NCI-H2107 treated with DMSO at 0.1 percent for 48 hours (cell line): Measurements from ENCODE around the gene GUCY1A1.

ENCODE experiments used
- DNase-seq: peaks from one replicate; lab custom pipeline; 2025; ENCODE audit not compliant: unreplicated experiment; lab: John Stamatoyannopoulos, UW

GUCY1A1 gene

GRCh38 chr4:155690044-155690837 is 23.6 kb downstream of the GUCY1A1 start:
- DNase-seq, result no peak

- DNase-seq, result no peak
These were observed 25.7 kb downstream of the GUCY1A1 start for GRCh38 chr4:155692361-155692760.

GRCh38 chr4:155693015-155693663 is 26.5 kb downstream of the GUCY1A1 start:
- DNase-seq, result no peak

DNA sequence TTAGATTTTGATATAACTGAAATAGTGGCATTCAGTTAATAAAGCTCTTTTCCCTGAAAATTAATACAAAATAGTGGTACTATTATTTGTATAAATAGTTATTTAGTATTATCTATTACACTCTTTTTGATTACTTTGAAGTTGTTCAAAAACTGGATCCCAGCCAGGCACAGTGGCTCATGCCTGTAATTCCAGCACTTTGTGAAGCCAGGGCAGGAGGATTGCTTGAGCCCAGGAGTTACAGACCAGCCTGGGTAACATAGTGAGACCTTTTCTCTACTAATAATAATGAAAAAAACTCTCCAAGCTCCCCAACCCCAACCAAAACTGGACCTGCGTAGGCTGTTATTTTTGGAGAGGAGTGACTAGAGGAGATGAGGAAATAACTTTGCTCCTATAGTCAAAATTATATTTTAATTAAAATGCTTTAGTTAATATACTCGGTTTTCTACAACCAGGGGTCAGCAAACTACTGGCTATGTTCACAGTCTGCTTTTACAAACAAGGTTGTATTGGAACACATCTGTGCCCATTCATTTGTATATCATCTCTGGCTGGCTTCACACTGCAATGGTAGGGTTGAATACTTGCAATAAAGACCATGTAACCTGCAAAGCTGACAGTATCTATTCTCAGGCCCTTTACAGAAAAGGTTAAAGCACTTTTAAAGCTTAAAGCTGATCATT is 27.6 kb downstream of the GUCY1A1 start:
- DNase-seq, result no peak

DNA sequence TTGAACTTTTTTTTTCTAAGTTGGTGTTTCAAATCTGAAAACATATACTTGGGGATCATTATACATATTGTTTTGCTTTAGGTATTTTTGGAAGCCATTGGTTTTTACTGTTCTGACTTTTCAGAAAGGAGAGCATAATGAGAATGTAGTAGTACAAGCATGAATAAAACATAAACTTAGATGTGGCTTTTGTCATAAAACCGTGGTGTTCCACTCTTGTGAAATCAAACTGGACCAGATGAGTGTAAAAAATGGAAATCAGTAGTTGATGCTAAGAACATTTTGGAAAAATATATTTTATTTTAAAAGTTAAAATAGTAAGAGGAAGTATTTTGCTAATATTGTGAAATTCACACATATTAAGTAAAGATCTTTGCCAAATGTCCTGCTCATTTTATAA is 29.6 kb downstream of the GUCY1A1 start:
- DNase-seq, result no peak

DNA sequence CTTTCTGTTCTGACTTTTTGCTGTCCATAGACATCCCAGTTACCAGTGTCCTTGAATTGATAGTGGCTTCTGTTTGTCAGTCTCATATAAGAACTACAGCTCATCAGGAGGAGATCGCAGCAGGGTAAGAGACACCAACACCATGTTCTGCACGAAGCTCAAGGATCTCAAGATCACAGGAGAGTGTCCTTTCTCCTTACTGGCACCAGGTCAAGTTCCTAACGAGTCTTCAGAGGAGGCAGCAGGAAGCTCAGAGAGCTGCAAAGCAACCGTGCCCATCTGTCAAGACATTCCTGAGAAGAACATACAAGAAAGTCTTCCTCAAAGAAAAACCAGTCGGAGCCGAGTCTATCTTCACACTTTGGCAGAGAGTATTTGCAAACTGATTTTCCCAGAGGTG is 30.1 kb downstream of the GUCY1A1 start:
- no peak for DNase-seq

GRCh38 chr4:155701827-155702226 is 35.2 kb downstream of the GUCY1A1 start:
- no peak for DNase-seq

GRCh38 chr4:155703486-155704247 is 37.0 kb downstream of the GUCY1A1 start:
- DNase-seq, result no peak

DNA sequence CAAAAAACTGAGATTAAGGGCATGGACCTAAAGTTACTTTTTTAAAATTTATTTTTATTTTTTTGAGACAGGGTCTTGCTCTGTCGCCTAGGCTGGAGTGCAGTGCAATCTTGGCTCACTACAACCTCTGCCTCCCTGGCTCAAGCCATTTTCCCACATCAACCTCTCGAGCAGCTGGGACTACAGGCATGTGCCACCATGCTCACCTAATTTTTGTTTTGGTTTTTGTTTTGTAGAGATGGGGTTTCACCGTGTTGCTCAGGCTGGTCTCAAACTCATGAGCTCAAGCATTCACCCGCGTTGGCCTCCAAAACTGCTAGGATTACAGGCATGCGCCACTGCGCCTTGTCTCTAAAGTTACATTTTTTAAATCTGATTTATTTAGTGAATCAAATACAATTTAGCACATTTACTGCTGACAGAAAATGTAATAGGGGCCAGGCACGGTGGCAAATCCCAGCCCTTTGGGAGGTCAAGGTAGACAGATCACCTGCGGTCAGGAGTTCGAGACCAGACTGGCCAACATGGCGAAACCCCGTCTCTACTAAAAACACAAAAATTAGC is 38.3 kb downstream of the GUCY1A1 start:
- DNase-seq, result no peak

- DNase-seq, result no peak
These were observed 39.0 kb downstream of the GUCY1A1 start for GRCh38 chr4:155705664-155706063.

GRCh38 chr4:155706147-155706546 is 39.5 kb downstream of the GUCY1A1 start:
- DNase-seq, result no peak

GRCh38 chr4:155707251-155707650 is 40.6 kb downstream of the GUCY1A1 start:
- no peak for DNase-seq

DNA sequence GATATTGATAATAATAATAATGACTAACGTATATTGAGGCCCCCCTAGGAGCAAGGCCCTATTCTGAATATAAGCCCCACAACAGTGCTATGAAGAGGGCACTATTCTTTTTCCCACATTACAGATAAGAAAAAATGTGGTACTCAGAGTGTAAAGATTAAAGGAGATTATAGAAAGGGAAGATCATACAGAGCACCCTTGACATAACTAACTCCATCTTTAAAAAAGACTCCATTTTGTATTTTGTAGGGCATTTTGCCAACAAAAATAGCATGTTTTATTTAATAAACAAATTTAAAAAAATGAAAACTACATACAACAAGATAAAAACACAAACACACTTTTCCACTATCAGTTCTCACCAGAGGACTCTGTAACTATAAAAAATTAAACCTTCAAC is 42.1 kb downstream of the GUCY1A1 start:
- DNase-seq, result no peak

DNA sequence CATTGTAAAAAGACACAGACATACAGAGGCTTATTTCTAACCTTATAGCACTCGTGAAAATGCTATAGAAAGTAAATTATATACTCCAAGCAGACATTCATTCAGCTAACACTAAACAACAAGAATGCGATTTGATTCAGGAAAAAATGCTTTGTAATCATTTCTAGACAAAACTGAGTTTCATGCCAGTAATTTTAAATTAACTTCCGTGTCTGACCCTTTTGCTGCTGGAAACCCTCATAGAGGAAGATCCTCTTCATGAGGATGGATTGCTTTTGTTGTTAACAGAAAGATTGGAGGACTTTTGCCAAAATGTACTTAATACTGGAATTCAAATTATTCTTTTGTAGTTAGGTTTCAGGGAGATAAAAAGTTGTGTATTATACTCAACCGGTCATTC is 43.3 kb downstream of the GUCY1A1 start:
- DNase-seq, result no peak

DNA sequence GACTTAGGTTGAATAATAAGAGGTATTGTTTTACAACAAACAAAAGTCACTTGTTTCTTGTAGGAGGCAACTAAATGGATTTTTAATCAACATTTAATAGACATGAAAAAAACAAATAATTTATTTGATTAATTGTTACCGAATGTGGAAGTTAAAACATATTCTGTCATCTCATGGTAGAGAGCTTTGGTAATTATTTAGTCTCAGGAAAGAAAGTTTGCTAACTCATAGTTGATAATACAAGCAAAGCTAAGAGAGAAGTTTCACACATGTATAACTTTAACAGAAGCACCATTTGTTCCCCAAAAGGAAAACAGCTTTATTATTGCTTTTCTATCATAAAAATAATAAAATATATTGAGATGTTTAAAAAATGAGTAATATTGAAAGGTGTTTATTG is 44.9 kb downstream of the GUCY1A1 start:
- DNase-seq, result no peak

DNA sequence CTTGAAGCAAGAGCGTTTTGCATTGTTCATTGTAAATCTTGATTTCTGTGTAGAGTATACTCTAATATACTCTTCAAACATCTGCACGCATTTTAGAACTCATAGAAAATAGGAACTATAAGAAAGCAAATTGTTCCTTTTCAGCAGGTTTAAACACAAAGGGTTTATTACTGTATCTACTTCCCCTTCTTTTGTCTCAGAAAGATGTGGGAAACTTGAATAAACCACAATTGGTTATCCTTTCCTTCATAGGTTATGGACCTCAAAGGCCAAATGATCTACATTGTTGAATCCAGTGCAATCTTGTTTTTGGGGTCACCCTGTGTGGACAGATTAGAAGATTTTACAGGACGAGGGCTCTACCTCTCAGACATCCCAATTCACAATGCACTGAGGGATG is 46.2 kb downstream of the GUCY1A1 start:
- DNase-seq, result no peak

DNA sequence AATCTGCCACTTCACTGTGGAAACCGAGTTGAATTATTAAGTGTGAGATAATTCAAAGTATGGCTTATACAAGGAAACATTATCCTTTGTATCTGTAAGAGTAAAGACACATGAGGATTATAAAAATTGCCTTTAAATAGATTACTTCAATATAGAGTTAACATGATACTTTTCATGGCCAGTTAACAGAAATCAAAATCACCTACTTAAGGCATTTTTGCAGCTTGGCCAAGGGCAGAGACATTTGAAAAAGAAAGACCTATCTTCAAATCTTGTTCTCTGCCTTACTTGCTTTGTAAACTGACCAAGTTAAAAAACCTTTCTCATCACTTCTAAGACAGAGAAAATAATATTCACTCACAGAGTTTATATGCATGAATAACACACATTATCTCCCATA is 47.3 kb downstream of the GUCY1A1 start:
- no peak for DNase-seq

- DNase-seq, result no peak
These were observed 55.7 kb downstream of the GUCY1A1 start for GRCh38 chr4:155722336-155722735.

DNA sequence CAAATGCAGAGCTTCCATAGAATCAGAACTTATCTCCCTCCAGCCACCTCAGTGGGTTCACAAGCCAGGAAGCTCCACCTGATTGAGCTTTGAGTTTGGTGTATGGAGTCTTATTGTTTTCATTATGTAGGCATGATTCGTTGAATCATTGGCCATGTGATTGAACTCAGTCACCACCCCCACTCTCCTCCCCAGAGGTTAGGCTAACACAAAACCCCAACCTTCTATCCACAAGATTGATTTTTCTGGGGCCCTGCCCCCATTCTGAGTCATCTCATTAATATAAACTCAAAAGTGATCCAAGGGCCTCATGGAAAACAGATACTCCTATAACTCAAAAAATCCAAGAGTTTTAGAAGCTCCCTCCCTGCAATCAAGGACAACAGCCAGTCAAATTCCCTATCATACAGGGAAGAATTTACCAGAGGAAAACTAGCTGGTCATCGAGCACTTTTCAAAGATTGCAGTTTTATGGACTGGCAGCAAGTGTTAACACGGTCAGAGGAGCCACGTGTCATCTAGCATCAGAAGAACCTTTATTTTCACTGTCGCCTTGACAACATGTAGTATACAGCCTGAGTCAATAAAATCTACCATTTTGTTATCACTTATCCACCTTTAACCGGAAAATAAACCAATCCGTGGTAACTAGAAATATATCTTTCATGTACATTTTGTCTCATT is 56.3 kb downstream of the GUCY1A1 start:
- no peak for DNase-seq

DNA sequence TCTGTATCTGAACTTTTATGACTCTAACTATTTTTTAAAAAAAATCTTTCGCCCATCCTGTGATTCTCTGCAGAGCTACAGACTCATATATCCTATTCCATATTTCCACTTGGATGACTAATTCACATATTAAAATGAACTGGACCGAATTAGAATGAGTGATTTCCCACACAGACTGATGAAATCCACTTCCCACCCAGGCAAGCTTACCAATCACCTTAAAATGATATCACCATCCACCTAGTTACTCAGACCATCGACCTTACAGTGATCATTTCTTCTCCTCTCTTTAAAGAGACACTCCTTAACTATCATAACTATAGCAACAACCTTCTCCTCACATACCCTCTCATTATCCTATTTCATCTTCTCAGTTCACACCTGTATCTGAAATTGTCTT is 58.1 kb downstream of the GUCY1A1 start:
- DNase-seq, result no peak

GRCh38 chr4:155734065-155734464 is 67.4 kb downstream of the GUCY1A1 start:
- DNase-seq, result no peak
